22Rv1 (cell line): ENCODE data around the gene C11orf91.
"Not testable (repeated sequence)": the region's sequence is repeated elsewhere in the genome, so short reads cannot be mapped to it uniquely, and the experiment has no call there.

Source experiments
- CTCF ChIP-seq: fragments of 450-650 bp; IDR thresholded peaks from 2 replicates; pipeline ENCODE4 v1.5.1; 2017; ENCODE audit warnings: mild to moderate bottlenecking
- ZFX ChIP-seq: fragments of 450-650 bp; IDR thresholded peaks from 2 replicates; pipeline ENCODE4 v1.6.1; 2017; ENCODE audit warnings: antibody characterized with exemption, borderline replicate concordance

GRCh38 chr11:33729072-33729664, 28.5 kb upstream of the C11orf91 start:
- TF ChIP-seq CTCF, ZFX: not testable (repeated sequence)
